ENCODE results near the gene IGF2BP3.

The IGF2BP3 gene

GRCh38 chr7:23273141-23273599 is 197.1 kb downstream of the IGF2BP3 start:
- peak overlapping the region; percentile 62 for H3K4me3 Mint-ChIP-seq
- no peaks in the 10 kb centered on the region for H3K36me3 Mint-ChIP-seq
- H3K9me3 Mint-ChIP-seq, result no peaks in the 10 kb centered on the region
- H3K27me3 Mint-ChIP-seq, result peaks cover 2% of the 10 kb centered on the region
- peak overlapping the region; percentile 8 for H3K27ac Mint-ChIP-seq
- peaks cover 19% of the 10 kb centered on the region for H3K4me1 Mint-ChIP-seq

DNA sequence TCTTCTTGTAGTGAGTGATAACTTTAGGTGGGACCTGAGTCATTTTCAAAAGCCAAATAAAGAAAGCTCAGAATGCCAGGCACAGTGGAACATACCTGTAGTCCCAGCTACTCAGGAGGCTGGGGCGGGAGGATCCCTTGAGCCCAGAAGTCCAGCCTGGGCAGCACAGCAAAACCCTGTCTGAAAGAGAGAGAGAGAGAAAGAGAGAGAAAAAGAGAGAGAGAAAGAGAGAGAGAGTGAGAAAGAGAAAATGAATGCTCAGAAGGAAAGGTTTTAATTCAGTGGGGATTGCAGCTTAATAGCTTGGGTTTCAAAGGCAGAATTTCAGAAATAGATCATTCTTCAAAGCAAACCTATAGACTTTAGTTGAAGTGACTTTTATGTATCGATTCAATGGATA is 198.0 kb downstream of the IGF2BP3 start:
- peaks cover 16% of the 10 kb centered on the region for H3K4me1 Mint-ChIP-seq
- no peaks in the 10 kb centered on the region for H3K36me3 Mint-ChIP-seq
- H3K4me3 Mint-ChIP-seq, result peak overlapping the region; percentile 64
- peak overlapping the region; percentile 43 for H3K27ac Mint-ChIP-seq
- peaks cover 2% of the 10 kb centered on the region for H3K27me3 Mint-ChIP-seq
- no peaks in the 10 kb centered on the region for H3K9me3 Mint-ChIP-seq

DNA sequence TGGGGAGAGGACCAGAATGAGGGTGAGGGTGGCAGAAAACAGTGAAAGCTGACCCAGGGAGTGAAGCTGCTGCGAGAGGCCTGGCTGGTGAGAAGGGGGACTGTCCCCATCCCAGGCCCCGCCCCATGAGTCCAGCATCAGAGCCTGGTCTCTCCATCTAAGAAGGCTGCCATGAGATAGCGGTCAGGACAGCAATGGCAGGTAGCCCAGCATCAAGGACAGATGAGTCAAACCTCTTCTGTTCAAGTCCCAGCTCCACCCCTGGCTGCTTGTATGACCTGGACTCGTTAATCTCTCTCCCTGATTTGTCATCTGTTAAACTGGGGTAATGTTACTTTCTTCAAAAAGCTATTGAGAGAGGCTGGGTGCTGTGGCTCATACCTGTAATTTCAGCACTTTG is 201.5 kb downstream of the IGF2BP3 start:
- Mint-ChIP-seq H3K9me3 (no peaks in the 10 kb centered on the region), H3K27ac (no peak overlapping the region), H3K4me1 (peaks cover 16% of the 10 kb centered on the region), H3K27me3 (peaks cover 3% of the 10 kb centered on the region), H3K36me3 (no peaks in the 10 kb centered on the region), H3K4me3 (no peak overlapping the region)

DNA sequence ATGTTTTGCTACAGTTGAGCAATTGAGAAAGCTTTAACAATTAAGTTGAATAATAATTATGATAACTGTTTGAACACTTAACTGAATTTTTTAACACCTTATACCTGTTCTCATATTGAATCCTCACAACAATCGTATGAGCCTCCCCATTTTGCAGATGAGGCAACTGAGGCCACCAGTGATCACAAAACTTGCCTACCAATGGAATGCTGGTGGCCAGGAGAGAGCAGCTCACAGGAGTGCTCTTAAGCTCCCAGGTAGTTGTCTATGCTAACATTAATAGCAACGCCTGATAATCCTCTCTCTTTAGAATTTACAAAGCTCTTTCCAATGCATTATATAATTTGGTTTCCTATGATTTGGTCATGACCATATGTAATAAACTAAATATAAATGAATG is 202.1 kb downstream of the IGF2BP3 start:
- Mint-ChIP-seq H3K27me3 (peaks cover 3% of the 10 kb centered on the region), H3K4me1 (peaks cover 10% of the 10 kb centered on the region), H3K36me3 (no peaks in the 10 kb centered on the region), H3K9me3 (no peaks in the 10 kb centered on the region), H3K4me3 (no peak overlapping the region), H3K27ac (no peak overlapping the region)

DNA sequence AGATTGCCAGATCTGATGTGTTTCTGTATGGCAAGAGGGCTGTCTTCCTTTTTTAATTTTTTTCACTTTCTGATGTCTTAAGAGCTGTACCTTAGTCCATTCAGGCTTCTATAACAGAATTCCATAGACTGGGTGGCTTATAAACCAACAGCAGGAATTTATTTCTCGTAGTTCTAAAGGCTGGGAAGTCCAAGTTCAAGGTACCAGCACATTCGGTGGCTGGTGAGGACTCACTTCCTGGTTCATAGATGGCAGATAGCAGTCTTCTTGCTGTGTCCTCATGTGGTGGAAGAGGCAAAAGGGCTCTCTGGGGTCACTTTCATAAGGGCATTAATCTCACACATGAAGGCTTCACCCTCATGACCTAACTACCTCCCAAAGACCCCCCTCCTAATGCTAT is 202.9 kb downstream of the IGF2BP3 start:
- peaks cover 3% of the 10 kb centered on the region for H3K27me3 Mint-ChIP-seq
- no peak overlapping the region for H3K4me3 Mint-ChIP-seq
- no peaks in the 10 kb centered on the region for H3K36me3 Mint-ChIP-seq
- H3K9me3 Mint-ChIP-seq, result no peaks in the 10 kb centered on the region
- peaks cover 3% of the 10 kb centered on the region for H3K4me1 Mint-ChIP-seq
- H3K27ac Mint-ChIP-seq, result no peak overlapping the region

DNA sequence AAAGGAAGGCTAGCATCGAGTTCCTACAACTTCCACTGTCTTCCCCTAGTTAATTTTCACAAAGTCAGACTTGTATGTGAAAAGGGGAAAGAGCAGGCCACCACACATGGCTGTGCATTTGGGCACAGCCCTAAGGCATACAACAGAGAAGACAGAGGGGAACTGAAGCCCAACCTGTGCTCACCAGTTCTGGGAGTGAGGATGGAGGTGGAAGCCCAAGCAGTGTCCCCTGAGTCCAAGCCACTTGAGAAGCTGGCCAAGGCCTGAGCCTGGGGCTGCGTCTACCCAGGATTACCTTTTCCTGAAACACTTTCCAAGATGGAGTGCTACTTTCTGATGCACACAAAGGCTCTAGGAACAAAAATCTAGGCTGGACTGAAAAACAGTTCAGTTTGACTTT is 203.4 kb downstream of the IGF2BP3 start:
- Mint-ChIP-seq H3K27me3 (peaks cover 3% of the 10 kb centered on the region), H3K27ac (no peak overlapping the region), H3K36me3 (no peaks in the 10 kb centered on the region), H3K4me1 (no peaks in the 10 kb centered on the region), H3K4me3 (no peak overlapping the region), H3K9me3 (no peaks in the 10 kb centered on the region)

GRCh38 chr7:23264916-23265458 is 205.3 kb downstream of the IGF2BP3 start:
- no peak overlapping the region for H3K27ac Mint-ChIP-seq
- H3K36me3 Mint-ChIP-seq, result no peaks in the 10 kb centered on the region
- no peaks in the 10 kb centered on the region for H3K9me3 Mint-ChIP-seq
- H3K27me3 Mint-ChIP-seq, result peaks cover 3% of the 10 kb centered on the region
- H3K4me1 Mint-ChIP-seq, result no peaks in the 10 kb centered on the region
- H3K4me3 Mint-ChIP-seq, result no peak overlapping the region

DNA sequence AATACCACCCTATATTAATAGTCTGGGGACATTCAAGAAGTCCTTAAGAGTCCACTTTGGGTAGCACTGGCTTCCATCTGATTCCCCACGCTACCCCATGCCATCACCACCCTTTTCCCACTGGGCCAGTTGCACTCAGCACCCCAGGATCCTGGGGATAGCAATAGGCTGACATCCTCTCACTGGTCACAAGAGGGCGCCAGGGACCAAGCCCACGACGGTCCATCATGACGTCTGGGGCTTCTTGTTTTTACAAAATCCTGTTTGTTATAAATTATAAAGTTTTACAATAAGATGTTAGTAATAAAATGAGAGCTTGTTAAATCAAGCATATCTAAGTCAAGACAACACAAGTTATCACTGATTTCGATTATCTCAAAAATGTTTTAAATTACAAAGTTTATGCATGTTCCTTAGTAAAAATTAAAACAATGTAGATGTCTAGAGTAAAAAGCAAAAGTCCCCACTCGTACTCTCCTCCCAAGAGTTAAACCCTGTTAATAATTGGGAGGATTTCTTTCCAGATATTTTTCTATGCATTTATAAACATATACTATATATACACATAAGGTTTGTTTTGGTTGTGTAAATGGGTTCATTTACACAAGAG is 208.3 kb downstream of the IGF2BP3 start:
- no peak overlapping the region for H3K4me3 Mint-ChIP-seq
- H3K9me3 Mint-ChIP-seq, result no peaks in the 10 kb centered on the region
- no peaks in the 10 kb centered on the region for H3K4me1 Mint-ChIP-seq
- H3K36me3 Mint-ChIP-seq, result no peaks in the 10 kb centered on the region
- peaks cover 4% of the 10 kb centered on the region for H3K27me3 Mint-ChIP-seq
- no peak overlapping the region for H3K27ac Mint-ChIP-seq

DNA sequence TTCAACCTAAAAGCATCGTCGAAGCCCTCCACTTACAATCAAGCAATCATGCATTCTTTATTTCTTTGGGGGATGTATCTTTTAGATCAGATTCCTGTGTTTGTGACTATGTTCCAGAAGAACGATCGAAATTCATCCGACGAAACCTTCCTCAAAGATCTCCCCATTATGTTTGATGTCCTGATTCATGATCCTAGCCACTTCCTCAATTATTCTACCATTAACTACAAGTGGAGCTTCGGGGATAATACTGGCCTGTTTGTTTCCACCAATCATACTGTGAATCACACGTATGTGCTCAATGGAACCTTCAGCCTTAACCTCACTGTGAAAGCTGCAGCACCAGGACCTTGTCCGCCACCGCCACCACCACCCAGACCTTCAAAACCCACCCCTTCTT is 209.9 kb downstream of the IGF2BP3 start:
- peaks cover 8% of the 10 kb centered on the region for H3K27me3 Mint-ChIP-seq
- H3K4me1 Mint-ChIP-seq, result no peaks in the 10 kb centered on the region
- no peaks in the 10 kb centered on the region for H3K36me3 Mint-ChIP-seq
- H3K9me3 Mint-ChIP-seq, result no peaks in the 10 kb centered on the region
- H3K4me3 Mint-ChIP-seq, result no peak overlapping the region
- H3K27ac Mint-ChIP-seq, result no peak overlapping the region
